ENCODE data around the gene RRP7A.

DNA sequence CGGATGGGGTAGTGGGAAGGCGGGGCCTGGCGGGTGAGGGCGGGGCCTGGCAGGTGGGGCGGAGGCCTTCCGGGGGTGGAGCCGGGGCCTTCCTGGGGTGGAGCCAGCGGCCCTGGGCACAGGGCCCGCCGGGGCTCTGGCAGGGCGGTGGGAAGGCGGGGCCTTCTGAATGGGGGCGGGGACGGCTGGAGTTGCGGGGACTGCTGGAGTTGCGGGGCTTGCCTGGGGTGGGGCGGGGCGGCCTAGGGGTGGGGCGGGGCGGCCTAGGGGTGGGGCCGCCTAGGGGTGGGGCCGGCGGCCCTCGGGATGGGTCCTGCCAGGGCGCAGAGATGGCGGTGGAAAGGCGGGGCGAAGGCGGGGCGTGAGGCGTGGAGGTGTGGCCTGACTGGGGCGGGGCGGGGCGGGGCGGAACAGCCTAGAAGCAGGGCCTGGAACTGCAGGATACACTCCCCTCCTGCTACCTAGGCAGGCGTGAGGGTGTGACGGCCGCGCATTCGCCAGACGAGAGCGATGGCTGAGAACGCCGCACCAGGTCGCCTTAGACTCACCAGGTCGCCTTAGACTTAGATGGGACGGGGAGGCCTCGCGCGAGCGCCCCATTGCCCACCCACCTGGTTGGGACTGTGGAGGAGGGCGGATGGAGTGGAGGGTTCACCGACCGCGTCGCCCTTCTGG, 19.3 kb downstream of the RRP7A start:
- TF ChIP-seq, protein P1, sequence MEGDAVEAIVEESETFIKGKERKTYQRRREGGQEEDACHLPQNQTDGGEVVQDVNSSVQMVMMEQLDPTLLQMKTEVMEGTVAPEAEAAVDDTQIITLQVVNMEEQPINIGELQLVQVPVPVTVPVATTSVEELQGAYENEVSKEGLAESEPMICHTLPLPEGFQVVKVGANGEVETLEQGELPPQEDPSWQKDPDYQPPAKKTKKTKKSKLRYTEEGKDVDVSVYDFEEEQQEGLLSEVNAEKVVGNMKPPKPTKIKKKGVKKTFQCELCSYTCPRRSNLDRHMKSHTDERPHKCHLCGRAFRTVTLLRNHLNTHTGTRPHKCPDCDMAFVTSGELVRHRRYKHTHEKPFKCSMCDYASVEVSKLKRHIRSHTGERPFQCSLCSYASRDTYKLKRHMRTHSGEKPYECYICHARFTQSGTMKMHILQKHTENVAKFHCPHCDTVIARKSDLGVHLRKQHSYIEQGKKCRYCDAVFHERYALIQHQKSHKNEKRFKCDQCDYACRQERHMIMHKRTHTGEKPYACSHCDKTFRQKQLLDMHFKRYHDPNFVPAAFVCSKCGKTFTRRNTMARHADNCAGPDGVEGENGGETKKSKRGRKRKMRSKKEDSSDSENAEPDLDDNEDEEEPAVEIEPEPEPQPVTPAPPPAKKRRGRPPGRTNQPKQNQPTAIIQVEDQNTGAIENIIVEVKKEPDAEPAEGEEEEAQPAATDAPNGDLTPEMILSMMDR (IDR thresholded peaks at IDR 0.05): peak in 1 of 6 experiments; percentile 16
- peak in 1 of 2 donors; percentile 30 for TF ChIP-seq POLR2A (IDR thresholded peaks at IDR 0.05)
